Ovary (tissue), 9 donors: ENCODE data around the gene SRP68. TPM values are rescaled to one million over a fixed set of nuclear protein-coding genes. Genes with fewer than 3 reads are reported as not detected.
"Not testable (repeated sequence)": the region's sequence is repeated elsewhere in the genome, so short reads cannot be mapped to it uniquely, and the experiment has no call there.

Source experiments
- DNase-seq, 5 donors: peaks; one replicate each; pipeline ENCODE4 v3.0.0-alpha.2; 2019 to 2020
- H3K27ac ChIP-seq, 2 donors: fragments of 200-600 bp; one replicate each; pipeline versions ENCODE4 v1.5.1 to v1.8.0; 2019 to 2022
- H3K27me3 ChIP-seq: fragments of 200-600 bp; one replicate; pipeline ENCODE4 v1.8.0; 2022
- H3K36me3 ChIP-seq: fragments of 200-600 bp; sonication (generic); one replicate; pipeline ENCODE4 v1.5.1; 2019
- H3K4me1 ChIP-seq: one replicate; pipeline ENCODE4 v1.8.1; 2013; ENCODE audit warnings: mild to moderate bottlenecking, moderate library complexity; ENCODE audit not compliant: insufficient read depth
- H3K4me3 ChIP-seq: fragments of 200-600 bp; sonication (generic); one replicate; pipeline ENCODE4 v1.5.1; 2017
- H3K9me3 ChIP-seq, 2 donors: fragments of 200-600 bp in 1 of 2; sonication (generic) in 1 of 2; one replicate each; pipeline versions ENCODE4 v1.5.1 to v1.8.1; 2013 to 2019; ENCODE audit warnings: mild to moderate bottlenecking in 1 of 2, moderate library complexity in 1 of 2
- EP300 ChIP-seq: sonication (generic); formaldehyde crosslinking; IDR thresholded peaks from one replicate; pipeline ENCODE4 v1.6.1; 2017; ENCODE audit warnings: antibody characterized with exemption
- POLR2A ChIP-seq: fragments of 450-650 bp; IDR thresholded peaks from one replicate; pipeline ENCODE4 v1.6.1; 2017; ENCODE audit warnings: antibody characterized with exemption, mild to moderate bottlenecking, moderate library complexity
- WGBS, 3 donors: extraction: QIAGEN DNeasy Blood & Tissue Kit in 1 of 3; methylation state at CpG; one replicate each; pipeline versions ENCODE4 v1.1.5 to v1.1.7; 2013 to 2017; 5-methylcytosine and 5-hydroxymethylcytosine counted together
- intact Hi-C, 4 donors: fragments of 100-400 bp; cut with DNase I; formaldehyde crosslinking; loops; one replicate each; pipeline versions ENCODE4 v1.11.0 to v1.15.1; 2022 to 2023
- polyA plus RNA-seq, 2 donors: library from polyadenylated mRNA; stranded (reverse); fragments of 200-250 nt in 1 of 2; fragments of 350-450 nt in 1 of 2; fragmentation: Illumina TruSeq in 1 of 2; extraction: RNeasy Lipid Tissue Mini Kit (QIAGEN cat#74804) in 1 of 2; gene quantifications; one replicate each; pipeline ENCODE4 v1.2.3, GENCODE V29; 2013 to 2014
- total RNA-seq, 7 donors: library from RNA; depleted of rRNA in 2 of 7; stranded (reverse); fragments of >200 nt in 2 of 7; fragmentation: NEBNext Ultra II Directional in 3 of 7; extraction: Animal tissue kit (Norgen Biotek cat#: 25700) in 3 of 7; gene quantifications; one replicate each; pipeline versions ENCODE4 v1.1.0 to v1.2.4, GENCODE V29; 2016 to 2023
- TF ChIP-seq, protein P1 (sequence below), 3 donors: fragments of 450-650 bp in 2 of 3; fragments of 200-600 bp in 1 of 3; IDR thresholded peaks; one replicate each; pipeline versions ENCODE4 v1.5.1 to v1.8.0; 2016 to 2022; ENCODE audit warnings: antibody characterized with exemption in 3 of 3, mild to moderate bottlenecking in 1 of 3
- donor health status: DM: no; HTN: no; CAD: no; lungs with moderate emphysema.
- donor health status: DM: no; HTN: no; CAD: no.
- donor health status: Bipolar disorder and iron deficiency.
- donor health status: DM: yes; HTN: yes; CAD: no.
- donor health status: DM: no; HTN: no; CAD: no.
- donor health status: DM: yes; HTN: yes; CAD: no.

SRP68 gene
- total and polyA plus RNA-seq, 9 donors: 33.0 to 101 (median 70.9) TPM

DNA sequence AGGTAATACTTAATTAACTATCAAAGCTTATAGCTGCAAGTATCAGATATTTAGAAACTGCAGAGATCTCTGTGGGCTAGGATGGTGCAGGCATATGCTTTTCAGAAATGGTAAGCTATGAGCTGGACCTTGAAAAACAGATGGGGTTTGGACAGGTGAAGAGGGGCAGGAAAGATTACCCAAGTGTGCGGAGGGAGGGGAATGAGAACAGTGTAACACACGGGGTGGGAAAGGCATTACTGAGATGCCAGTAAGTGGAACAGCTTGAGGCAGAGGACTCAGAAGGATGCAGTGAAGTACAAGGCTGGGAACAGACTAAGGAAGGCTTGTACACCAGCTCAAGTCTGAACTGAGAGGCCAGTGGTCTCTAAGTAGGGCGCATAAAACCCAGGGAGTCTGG is 23.1 kb downstream of the SRP68 start:
- no peaks in the 10 kb centered on the region for H3K27me3 ChIP-seq
- no peak for DNase-seq
- H3K4me1 ChIP-seq: no peaks in the 10 kb centered on the region
- H3K36me3 ChIP-seq: no peaks in the 10 kb centered on the region
- no peaks in the 10 kb centered on the region for H3K9me3 ChIP-seq
- 83 to 92% (median 84%) methylated on average over 3 of the region's 3 CpGs for WGBS, 3 donors
- intact Hi-C loops: no loop called here
- H3K27ac ChIP-seq: no peak overlapping the region
- TF ChIP-seq EP300 (no peak), POLR2A (no peak)
- TF ChIP-seq, protein P1, sequence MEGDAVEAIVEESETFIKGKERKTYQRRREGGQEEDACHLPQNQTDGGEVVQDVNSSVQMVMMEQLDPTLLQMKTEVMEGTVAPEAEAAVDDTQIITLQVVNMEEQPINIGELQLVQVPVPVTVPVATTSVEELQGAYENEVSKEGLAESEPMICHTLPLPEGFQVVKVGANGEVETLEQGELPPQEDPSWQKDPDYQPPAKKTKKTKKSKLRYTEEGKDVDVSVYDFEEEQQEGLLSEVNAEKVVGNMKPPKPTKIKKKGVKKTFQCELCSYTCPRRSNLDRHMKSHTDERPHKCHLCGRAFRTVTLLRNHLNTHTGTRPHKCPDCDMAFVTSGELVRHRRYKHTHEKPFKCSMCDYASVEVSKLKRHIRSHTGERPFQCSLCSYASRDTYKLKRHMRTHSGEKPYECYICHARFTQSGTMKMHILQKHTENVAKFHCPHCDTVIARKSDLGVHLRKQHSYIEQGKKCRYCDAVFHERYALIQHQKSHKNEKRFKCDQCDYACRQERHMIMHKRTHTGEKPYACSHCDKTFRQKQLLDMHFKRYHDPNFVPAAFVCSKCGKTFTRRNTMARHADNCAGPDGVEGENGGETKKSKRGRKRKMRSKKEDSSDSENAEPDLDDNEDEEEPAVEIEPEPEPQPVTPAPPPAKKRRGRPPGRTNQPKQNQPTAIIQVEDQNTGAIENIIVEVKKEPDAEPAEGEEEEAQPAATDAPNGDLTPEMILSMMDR (IDR thresholded peaks at IDR 0.05): no peak
- no peak overlapping the region for H3K4me3 ChIP-seq

DNA sequence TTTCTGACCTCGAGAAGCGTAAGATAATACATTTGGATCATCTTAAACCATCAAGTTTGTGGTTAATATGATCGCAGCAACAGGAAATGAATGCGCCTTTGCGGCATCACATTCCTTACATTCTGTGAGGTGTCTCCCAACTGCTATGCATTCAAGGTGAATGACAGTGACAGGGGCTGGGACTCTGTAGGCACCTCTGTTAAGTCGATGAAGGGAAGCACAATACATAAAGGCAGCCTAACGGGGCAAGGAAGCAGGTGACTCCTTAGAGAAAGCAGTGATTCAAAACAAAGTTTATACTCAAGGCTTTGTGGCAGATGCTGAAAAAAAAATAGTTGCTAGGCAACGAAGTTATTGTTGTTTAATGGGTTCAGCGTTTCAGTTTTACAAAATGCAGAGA is 23.6 kb downstream of the SRP68 start:
- Histone ChIP-seq H3K4me3 (no peak overlapping the region), H3K27me3 (no peaks in the 10 kb centered on the region), H3K9me3 (no peaks in the 10 kb centered on the region), H3K4me1 (no peaks in the 10 kb centered on the region), H3K36me3 (no peaks in the 10 kb centered on the region), H3K27ac (no peak overlapping the region)
- no peak for DNase-seq
- WGBS, 3 donors: 75 to 83% (median 79%) methylated on average over 9 of the region's 9 CpGs
- intact Hi-C loops: no loop called here
- TF ChIP-seq POLR2A (no peak), EP300 (no peak)
- TF ChIP-seq, protein P1 (IDR thresholded peaks at IDR 0.05): no peak

DNA sequence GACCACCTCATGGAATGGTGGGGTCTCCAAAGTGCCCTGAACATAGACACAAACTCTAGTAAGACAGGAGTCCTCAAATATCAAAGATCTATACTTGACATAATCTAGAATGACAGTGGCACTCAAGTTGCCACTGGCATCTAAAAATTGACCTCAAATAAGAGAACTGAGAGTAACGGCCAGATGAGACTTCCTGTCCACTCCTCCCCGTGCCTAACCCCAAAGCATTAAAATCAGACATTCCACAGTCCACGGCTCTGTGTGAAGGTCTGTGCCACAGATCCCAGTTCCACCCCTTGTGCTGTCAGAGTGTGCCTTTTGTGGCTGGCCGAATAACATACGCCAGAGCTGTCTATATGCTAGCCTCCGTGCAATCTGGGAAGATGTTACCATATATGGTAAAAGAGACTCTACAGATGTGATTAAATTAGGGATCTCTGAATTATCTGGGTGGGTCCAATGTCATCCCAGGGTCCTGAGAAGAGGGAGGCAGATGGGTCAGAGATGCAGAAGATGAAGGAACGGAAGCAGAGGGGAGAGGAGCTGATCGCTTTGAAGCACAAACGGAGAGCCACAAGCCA is 24.2 kb downstream of the SRP68 start:
- WGBS, 3 donors: 78 to 81% (median 80%) methylated on average over 9 of the region's 9 CpGs
- no peaks in the 10 kb centered on the region for H3K27me3 ChIP-seq
- H3K4me3 ChIP-seq: no peak overlapping the region
- H3K4me1 ChIP-seq: no peaks in the 10 kb centered on the region
- no peaks in the 10 kb centered on the region for H3K9me3 ChIP-seq
- H3K36me3 ChIP-seq: no peaks in the 10 kb centered on the region
- DNase-seq: no peak
- H3K27ac ChIP-seq: no peak overlapping the region
- TF ChIP-seq, protein P1 (IDR thresholded peaks at IDR 0.05): no peak
- no peak for TF ChIP-seq EP300
- intact Hi-C loops: no loop called here

DNA sequence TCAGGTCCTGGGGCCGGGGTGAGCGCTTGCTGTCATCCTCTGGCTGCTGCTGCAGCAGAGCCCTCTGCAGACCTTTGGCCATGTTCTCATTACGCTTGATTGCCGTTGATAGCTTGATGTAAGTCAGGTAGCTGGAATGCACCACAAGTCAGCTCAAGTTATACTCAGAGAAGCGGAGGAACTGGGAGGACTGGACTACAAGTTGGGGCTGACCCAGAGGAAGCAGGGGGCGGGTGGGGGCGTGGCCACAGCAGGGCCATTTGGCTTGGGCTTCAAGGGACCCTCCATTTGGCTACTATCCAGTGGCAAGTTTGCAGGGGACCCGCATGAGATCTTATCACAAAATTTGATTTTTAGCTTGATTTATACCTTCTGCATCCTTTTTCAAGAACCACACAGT is 26.3 kb downstream of the SRP68 start:
- no peaks in the 10 kb centered on the region for H3K36me3 ChIP-seq
- H3K9me3 ChIP-seq: no peaks in the 10 kb centered on the region
- no peak overlapping the region for H3K27ac ChIP-seq
- TF ChIP-seq EP300 (no peak), POLR2A (no peak)
- TF ChIP-seq, protein P1 (IDR thresholded peaks at IDR 0.05): no peak
- H3K4me3 ChIP-seq: no peak overlapping the region
- no peaks in the 10 kb centered on the region for H3K27me3 ChIP-seq
- H3K4me1 ChIP-seq: no peaks in the 10 kb centered on the region
- intact Hi-C loops: no loop called here
- no peak for DNase-seq
- 85 to 88% (median 86%) methylated on average over 8 of the region's 8 CpGs for WGBS, 3 donors

DNA sequence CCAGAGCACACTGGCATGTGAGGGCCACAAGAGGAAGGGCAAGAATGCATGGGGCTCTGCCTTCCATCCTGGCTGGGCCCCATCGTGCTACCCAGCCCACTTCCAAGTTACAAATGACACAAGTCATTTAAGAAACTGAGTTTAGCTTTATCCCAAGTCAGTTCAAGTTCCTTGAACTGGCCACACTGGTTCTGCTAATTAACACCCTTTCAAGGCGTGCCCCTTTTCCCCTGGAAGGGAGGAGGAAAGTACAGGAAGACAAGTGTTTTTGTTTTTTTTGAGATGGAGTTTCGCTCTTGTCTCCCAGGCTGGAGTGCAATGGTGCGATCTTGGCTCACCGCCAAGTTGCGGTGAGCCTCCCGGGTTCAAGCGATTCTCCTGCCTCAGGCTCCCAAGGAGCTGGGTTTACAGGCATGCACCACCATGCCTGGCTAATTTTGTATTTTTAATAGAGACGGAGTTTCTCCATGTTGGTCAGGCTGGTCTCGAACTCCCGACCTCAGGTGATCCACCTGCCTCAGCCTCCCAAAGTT is 27.8 kb downstream of the SRP68 start:
- H3K4me1 ChIP-seq, H3K4me3 ChIP-seq, H3K27me3 ChIP-seq, H3K9me3 ChIP-seq, DNase-seq, intact Hi-C loops, H3K27ac ChIP-seq, H3K36me3 ChIP-seq: not testable (repeated sequence)
- WGBS, 3 donors: 70 to 74% (median 71%) methylated on average over 11 of the region's 11 CpGs

DNA sequence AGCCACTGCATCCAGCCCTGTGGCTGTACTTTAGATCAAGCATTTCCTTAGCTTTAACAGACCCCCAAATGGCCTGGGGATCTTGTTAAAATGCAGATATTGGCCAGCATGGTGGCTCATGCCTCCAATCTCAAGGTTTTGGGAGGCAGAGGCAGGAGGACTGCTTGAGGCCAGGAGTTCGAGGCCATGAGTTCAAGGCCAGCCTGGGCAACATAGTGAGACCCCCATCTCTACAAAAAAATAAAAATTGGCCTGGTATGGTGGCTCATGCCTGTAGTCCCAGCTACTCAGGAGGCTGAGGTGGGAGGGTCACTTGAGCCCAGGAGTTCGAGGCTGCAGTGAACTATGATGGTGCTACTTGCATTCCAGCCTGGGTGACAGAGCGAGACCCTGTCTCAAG is 29.4 kb downstream of the SRP68 start:
- H3K27ac ChIP-seq, H3K27me3 ChIP-seq, H3K4me1 ChIP-seq, intact Hi-C loops, DNase-seq, H3K36me3 ChIP-seq, H3K4me3 ChIP-seq, H3K9me3 ChIP-seq: not testable (repeated sequence)
- WGBS, 3 donors: 96 to 98% (median 96%) methylated on average over 3 of the region's 3 CpGs
